Activated T-cell treated with anti-CD3 and anti-CD28 coated beads, Interleukin-2, amount 50 U/mL, for 1 hour (primary cell): ENCODE results near the gene DDB1.
"Not testable (repeated sequence)": the region's sequence is repeated elsewhere in the genome, so short reads cannot be mapped to it uniquely, and the experiment has no call there.

Source experiments
- DNase-seq: peaks from one replicate; pipeline ENCODE4 v3.0.0-alpha.2; 2020

The DDB1 gene

DNA sequence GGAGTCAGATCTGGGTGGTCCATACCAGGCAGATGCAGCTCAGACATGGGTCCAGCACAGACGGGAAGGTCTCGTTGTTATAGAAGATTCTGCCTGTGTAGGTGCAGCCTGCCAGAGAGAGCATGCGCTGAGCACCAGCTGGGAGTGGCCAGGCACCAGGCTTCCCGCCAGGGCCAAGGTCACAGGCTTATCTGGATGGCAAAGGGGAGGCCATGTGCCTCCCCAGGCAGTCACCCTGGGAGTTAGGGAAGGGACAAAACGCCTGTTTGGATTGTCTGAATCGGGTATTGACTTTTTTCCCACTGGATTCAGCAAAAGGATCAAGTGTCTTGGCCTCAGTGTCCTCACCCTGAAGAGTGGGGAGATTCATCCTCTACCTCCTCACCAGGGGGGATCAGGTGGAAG lies 65.5 kb downstream of the DDB1 start:
- no peak for DNase-seq

DNA sequence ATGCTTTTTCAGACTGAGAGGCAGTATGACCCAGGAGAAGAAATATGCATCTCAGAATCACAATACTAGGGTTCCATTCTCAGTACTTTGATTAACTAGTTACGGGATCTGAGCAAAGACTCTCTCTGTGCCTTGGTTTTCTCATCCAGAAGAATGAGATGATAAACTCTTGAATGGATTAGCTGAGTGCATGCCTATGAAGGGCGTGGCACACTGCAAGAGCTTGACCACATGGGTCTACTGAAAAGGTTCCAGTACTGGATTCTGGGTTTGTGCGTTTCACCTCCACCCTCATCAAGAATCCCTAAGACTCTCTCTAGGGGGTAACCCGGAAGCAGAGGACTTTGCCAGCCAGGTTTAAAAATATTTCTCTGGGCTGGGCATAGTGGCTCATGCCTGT lies 66.3 kb downstream of the DDB1 start:
- DNase-seq, result no peak

DNA sequence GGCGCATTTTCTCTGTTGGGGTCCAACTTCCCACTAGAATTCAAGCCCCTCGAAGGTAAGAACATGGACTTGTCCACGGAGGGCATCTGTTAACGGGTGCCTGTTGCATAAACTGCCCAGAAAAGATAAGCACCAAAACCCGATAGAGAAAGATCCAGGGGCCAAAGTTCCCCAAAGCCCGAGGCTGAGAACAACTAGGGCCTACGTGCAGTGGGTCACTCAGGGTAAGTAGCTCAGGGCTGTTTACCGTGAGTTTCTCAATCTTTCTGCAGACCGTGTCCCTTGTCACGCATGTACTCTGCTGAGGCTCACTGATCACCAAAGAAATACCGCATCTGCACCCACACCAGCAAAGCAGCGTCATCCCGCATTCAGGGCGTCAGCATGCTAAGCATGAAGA lies 67.5 kb downstream of the DDB1 start:
- DNase-seq, result no peak

DNA sequence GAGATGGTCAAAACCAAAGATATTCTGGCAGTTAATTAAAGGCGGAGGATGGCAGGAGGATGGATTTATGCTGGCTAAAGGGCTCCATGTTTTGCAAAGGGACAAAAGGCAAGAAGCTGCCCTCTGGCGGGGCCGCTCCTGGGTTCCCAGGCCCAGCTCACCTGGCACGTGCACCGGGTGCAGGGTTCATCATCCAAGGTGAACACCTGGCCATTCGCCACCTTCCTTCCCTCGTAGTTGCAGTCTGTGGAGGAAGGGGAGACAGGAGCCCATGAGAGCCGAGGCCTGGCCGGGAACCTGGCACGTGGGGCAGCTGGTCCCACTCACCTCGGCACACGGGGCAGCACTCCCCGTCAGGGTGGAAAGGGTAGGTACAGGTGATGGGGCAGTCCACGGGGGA lies 68.1 kb downstream of the DDB1 start:
- no peak for DNase-seq

DNA sequence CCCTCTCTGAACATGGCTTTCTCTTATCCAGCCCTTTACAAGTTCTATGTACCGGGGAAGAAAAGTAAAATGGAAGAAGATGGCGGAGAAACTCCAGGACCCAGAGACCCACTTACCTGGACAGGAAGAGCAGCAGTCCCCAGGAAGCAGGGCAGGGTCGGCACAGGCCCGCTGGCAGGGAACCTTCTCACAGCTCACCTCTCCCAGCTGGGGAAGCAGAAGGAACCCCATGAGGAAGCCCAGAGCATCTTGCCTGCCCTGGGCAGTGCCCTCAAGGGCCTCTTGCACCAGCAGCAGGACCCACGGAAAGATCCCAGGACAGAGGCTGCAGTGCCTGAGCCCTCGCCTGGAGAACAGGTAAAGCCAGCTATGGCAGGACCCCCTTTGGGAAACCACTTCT lies 68.5 kb downstream of the DDB1 start:
- DNase-seq, result no peak

DNA sequence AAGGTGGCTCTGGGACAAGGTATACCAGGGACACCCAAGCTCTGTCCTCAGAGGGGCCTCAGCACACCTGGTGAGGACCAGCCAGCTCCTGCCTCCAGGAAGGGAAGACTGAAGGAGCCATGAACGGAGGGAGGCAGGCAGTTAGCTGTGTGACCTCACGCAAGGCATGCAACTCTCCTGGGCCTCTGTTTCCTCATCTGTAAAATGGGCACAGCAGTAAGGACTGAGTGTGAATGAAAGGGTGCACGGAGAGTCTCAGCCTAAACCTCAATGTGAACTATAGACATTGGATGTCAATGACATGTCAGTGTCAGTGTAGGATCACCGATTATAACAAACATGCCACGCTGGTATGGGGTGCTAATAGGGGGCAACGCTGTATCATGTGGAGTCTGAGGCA lies 73.5 kb downstream of the DDB1 start:
- no peak for DNase-seq

DNA sequence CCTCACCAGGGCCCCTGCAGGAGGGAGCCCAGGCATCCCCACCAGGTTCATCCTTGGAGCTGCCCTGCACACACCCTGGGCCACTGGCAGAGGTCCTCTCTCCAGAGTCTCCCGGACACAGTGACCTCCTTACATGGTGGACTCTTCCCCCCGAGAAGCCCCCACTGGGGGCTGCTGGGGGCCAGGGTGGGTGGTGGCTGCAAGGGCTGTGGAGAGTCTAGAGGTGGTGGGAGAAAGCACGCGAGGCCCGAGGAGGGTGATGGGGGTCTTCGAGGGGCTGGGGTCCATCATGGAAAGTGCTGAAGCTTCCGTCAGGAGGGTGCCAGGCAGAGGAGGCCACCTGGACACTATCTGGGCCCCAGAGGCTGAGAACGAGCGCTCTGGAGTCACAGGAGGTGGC lies 74.4 kb downstream of the DDB1 start:
- DNase-seq, result no peak

DNA sequence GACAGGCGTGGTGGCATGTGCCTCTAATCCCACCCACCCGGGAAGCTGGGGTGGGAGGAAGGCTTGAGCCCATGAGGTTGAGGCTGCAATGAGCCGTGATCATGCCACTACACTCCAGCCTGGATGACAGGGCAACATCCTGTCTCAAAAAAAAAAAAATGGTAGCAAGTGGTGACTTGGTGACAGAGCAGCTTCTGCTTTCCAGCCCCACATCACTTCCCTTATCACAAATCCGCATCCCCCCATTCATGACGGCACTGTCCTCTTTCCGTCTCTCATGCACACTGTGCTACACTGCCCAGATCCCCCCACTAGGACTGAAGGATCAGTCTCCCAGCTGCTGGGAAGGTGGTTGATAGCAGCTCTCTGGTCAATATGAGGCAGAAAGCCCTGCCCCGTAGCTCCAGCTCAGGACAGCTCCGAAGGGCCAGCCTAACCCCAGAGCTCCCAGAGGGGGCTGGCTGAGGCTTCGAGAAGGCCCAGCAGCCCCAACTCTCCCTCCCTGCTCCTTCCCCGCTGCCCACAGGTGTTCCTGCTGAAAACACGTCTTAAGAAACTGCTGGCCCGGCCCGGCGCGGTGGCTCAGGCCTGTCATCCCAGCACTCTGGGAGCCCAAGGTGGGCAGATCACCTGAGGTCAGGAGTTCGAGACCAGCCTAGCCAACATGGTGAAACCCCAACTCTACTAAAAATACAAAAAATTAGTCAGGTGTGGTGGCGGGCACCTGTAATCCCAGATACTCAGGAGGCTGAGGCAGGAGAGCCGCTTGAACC lies 76.0 kb downstream of the DDB1 start:
- DNase-seq, result no peak

DNA sequence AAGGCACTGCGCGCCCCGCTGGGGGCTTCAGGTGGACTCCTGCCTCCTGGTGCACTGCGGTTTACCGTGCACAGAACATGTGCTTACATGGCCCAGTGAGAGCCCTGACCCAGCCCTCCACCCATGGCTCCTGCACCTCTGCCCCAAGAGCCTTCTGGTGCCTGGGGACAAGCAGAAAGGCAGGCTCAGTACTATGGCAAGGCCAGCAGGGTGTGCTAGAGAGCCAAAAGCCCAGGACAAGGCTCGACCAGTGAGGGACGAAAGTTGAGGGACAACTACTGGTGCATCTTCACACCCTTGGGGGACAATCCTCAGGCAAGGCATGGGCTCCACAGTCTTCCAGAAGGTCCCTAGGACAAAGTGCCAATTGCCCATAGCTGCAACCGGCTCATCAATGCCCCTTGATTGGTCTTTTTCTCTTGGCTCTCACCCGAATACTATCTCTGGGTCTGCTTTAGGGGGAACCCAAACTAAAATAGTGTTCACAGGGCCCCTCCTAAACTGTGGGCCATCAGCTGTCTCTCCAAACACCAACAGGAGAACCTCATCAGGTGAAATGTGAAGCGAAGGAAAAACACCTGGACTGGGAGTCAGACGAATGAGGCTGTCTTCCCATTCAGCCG lies 78.4 kb downstream of the DDB1 start:
- peak; percentile 65 for DNase-seq

DNA sequence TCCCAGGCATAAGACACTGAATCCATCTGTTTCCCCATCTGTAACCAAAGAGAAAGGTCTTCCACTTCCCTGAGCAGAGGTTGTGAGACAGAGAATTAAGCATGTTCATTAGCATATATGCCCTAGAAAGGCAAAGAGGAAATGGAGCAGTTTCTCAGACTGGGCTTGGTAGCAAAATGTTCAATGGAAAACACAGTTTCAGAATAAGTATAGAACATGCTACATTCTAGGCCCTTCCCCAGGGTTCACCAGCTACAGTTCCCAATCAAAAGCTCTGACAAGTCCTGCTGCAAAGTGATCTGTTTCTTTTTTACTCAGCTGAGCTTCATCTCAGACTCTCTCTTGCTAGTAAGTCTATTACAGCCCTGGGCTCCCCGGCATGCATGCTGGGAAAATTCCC lies 80.6 kb downstream of the DDB1 start:
- DNase-seq, result not testable (repeated sequence)

DNA sequence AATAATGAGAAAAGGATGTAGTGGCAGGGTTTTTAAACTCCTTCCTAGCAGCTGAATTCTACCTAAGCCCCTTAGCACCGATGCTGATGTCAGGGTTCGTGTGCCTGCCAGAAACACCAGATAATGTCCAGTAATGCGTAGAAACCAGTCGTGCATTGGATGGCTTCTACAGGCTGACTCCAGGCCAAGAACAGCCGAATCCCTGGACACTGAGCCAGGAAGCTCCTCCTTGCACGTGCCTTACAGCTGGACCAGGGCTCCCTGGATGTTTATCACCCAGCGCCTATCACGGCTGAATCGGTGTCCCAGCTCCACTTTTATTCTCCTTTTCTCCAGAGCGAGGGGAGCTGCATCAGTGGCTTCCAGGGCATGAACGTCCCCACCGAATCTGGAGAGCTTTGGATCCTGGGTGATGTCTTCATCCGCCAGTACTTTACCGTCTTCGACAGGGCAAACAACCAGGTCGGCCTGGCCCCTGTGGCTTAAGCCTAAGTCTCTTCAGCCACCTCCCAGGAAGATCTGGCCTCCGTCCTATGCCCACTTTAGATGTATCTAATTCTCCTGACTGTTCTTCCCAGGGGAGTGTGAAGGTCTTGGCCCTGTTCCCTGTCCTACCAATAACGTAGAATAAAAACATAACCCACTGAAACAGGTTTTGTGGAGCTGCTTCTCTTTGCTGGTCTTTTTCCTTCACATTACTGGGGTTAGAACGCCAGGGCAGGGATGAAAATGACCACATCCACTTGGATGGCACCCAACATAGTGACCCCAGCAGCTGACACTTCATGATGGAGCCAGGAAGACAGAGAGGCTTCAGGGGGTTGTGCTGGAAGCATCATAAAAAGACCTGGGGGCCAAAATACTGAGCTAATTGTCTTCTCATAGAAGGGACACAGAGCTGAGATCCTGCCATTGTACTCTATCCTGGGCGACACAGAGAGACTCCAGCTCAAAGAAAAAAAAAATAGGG lies 81.8 kb downstream of the DDB1 start:
- DNase-seq, result not testable (repeated sequence)
